NCI-H2227 (cell line): ENCODE data around the gene NUP210L.
"Not testable (repeated sequence)": the region's sequence is repeated elsewhere in the genome, so short reads cannot be mapped to it uniquely, and the experiment has no call there.

Experiments used
- DNase-seq: peaks from one replicate; lab custom pipeline; 2025; ENCODE audit not compliant: unreplicated experiment; lab: John Stamatoyannopoulos, UW

Gene NUP210L

GRCh38 chr1:154170547-154171222 is 15.8 kb upstream of the NUP210L start:
- no peak for DNase-seq

GRCh38 chr1:154167461-154167860 is 12.6 kb upstream of the NUP210L start:
- DNase-seq = no peak

GRCh38 chr1:154166207-154166606 is 11.3 kb upstream of the NUP210L start:
- DNase-seq = no peak

GRCh38 chr1:154159554-154159953 is 4.7 kb upstream of the NUP210L start:
- no peak for DNase-seq

GRCh38 chr1:154158307-154159125 is 3.6 kb upstream of the NUP210L start:
- DNase-seq = no peak

GRCh38 chr1:154157520-154158306 is 2.8 kb upstream of the NUP210L start:
- DNase-seq = no peak

- no peak for DNase-seq
These were observed 378 bp upstream of the NUP210L start for GRCh38 chr1:154155251-154155650.

- no peak for DNase-seq
These were observed 820 bp downstream of the NUP210L start for GRCh38 chr1:154154053-154154452.

GRCh38 chr1:154151311-154151710 is 3.6 kb downstream of the NUP210L start:
- no peak for DNase-seq

GRCh38 chr1:154148807-154149206 is 6.1 kb downstream of the NUP210L start:
- DNase-seq = no peak

- DNase-seq = not testable (repeated sequence)
These were observed 7.4 kb downstream of the NUP210L start for GRCh38 chr1:154147505-154147904.

- DNase-seq = no peak
These were observed 8.9 kb downstream of the NUP210L start for GRCh38 chr1:154145986-154146385.

- no peak for DNase-seq
These were observed 12.5 kb downstream of the NUP210L start for GRCh38 chr1:154142358-154142757.

- DNase-seq = no peak
These were observed 13.6 kb downstream of the NUP210L start for GRCh38 chr1:154141240-154141639.

GRCh38 chr1:154137888-154138287 is 17.0 kb downstream of the NUP210L start:
- no peak for DNase-seq

- DNase-seq = no peak
These were observed 21.6 kb downstream of the NUP210L start for GRCh38 chr1:154133256-154133655.

GRCh38 chr1:154129391-154129970 is 25.4 kb downstream of the NUP210L start:
- no peak for DNase-seq

GRCh38 chr1:154123205-154123604 is 31.7 kb downstream of the NUP210L start:
- not testable (repeated sequence) for DNase-seq

- no peak for DNase-seq
These were observed 37.2 kb downstream of the NUP210L start for GRCh38 chr1:154117642-154118041.

- no peak for DNase-seq
These were observed 39.7 kb downstream of the NUP210L start for GRCh38 chr1:154115180-154115579.

GRCh38 chr1:154104433-154105082 is 50.3 kb downstream of the NUP210L start:
- no peak for DNase-seq
